A375 (cell line): ENCODE data around the gene RALY. TPM values are rescaled to one million over a fixed set of nuclear protein-coding genes. Genes with fewer than 3 reads are reported as not detected.

Experiments
- small RNA-seq: library from RNA; depleted of rRNA; stranded (forward); fragments of <200 nt; gene quantifications from one replicate; pipeline ENCODE3, GENCODE V24; 2014
- total RNA-seq: library from RNA; depleted of rRNA; stranded (reverse); fragments of >200 nt; shearing (Covaris generic); gene quantifications from 2 replicates; pipeline ENCODE4 v1.2.3, GENCODE V29; 2014; rRNA removed

Gene RALY
- 108 and 132 TPM in 2 replicates for total RNA-seq

DNA sequence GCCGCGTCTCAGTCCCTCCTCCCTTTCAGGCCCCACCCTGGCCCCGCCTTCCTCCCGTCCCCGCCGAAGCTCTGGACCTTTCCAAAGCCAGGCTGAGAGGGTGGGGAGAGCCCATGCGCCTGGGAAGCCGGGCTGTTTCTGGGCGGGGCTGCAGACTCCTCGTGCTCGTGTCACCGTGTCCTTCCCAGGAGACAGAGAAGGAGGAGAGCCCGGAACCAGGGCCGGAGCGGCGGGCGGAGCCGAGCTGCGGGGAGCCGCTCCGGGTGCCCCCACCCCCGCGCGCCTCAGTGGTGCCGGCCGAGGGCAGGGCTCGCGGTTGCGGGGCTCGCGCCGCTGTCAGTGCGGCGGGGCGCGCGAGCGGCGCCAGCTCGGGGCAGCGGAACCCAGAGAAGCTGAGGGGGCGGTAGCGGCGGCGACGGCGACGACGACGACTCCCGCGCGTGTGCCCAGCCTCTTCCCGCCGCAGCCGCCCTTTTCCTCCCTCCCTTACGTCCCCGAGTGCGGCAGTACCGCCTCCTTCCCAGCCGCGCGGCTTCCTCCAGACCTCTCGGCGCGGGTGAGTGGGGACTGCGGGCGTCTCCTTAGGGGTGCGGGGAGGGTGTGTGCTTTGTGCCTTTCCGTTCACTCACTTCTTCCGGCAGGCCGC lies at the start of gene RALY:
Gene RALY, plus strand, starts transcription at position 336 of the 646 bp plus-strand sequence. CDS start 78,164 bp downstream, outside the sequence.

DNA sequence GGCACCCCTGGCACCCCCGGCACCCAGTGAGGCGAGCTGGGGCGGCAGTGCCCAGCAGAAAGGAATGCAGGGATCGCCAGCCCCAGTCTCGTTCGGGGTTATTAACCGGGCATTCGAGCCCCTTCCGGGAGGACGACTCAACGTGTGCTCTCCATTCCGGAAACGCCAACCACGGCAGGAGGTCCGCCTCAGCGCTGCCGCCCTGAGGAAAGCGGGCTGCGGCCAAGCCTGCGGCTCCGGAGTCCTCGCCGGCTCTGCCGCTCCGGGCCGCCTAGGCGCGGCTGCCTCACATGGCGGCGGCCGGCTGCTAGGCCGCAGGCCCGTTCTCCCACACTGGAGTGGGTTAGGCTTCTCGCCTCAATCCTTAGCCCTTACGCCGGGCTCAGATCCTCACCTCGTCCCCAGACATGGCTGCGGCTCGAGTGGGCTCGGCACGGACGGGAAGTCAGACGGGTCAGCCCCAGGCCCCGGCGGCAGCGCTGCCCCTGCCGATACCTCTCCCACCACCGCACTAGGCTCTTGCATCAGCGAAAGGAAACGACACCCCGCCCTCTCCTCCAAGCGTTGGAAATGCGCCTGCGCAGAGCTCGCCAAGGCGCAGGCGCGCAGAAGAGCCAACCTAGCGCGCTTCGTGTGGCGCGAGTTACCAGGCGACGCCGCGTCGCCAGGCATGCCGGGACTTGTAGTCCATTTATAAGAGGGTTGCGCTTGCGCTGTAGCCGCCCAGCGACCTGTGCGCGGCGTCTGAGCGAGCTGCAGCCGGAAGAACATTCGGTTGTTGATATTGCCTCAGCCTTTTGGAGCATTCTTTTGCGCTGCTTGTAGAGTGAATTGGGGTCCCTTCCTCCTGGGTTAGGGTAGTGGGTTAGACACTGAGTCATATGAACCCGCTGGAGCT lies 118.2 kb downstream of the RALY start, which contains the start of gene EIF2S2:
Gene EIF2S2, minus strand, starts transcription at position 542 of the 898 bp plus-strand sequence. Its CDS starts 133 bp downstream, at position 409.

Small RNA genes within 50 kb of the gene (small RNA-seq; reads per million reads assigned to genes)
- not detected for gene MIR4755

Other genes with a start within 250 kb of the RALY start
- 39.5 TPM in 2 replicates for gene CHMP4B, start 182.6 kb upstream of the RALY start, total RNA-seq
- gene EIF2S2, start 118.3 kb downstream of the RALY start, total RNA-seq: 170 and 189 TPM in 2 replicates
- gene ASIP, start 247.5 kb downstream of the RALY start, total RNA-seq: not detected in 2 replicates